ENCODE results near the gene FAM219B. TPM values are rescaled to one million over a fixed set of nuclear protein-coding genes. Genes with fewer than 3 reads are reported as not detected.
A peak's percentile ranks its signal among the peaks of the same experiment; 100 is the strongest.
"Not testable (repeated sequence)": the region's sequence is repeated elsewhere in the genome, so short reads cannot be mapped to it uniquely, and the experiment has no call there.

The FAM219B gene
- total RNA-seq, 2 experiments from 2014 or later, result 36.5 to 44.7 TPM

GRCh38 chr15:74897300-74897701 is 9.3 kb downstream of the FAM219B start:
- peaks cover 44% of the 10 kb centered on the region for H3K36me3 Mint-ChIP-seq (ENCODE audit: low read depth)
- TF ChIP-seq, protein P1, sequence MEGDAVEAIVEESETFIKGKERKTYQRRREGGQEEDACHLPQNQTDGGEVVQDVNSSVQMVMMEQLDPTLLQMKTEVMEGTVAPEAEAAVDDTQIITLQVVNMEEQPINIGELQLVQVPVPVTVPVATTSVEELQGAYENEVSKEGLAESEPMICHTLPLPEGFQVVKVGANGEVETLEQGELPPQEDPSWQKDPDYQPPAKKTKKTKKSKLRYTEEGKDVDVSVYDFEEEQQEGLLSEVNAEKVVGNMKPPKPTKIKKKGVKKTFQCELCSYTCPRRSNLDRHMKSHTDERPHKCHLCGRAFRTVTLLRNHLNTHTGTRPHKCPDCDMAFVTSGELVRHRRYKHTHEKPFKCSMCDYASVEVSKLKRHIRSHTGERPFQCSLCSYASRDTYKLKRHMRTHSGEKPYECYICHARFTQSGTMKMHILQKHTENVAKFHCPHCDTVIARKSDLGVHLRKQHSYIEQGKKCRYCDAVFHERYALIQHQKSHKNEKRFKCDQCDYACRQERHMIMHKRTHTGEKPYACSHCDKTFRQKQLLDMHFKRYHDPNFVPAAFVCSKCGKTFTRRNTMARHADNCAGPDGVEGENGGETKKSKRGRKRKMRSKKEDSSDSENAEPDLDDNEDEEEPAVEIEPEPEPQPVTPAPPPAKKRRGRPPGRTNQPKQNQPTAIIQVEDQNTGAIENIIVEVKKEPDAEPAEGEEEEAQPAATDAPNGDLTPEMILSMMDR (IDR thresholded peaks at IDR 0.05), result no peak
- no peaks in the 10 kb centered on the region for H3K27me3 Mint-ChIP-seq
- no peak overlapping the region for H3K27ac Mint-ChIP-seq
- POLR2A ChIA-PET, result interaction anchor here (1.0 to 4.0 kb wide), 5 partner anchors 9 to 89 kb away, joined by 3 to 20 read pairs (median 4); partner anchors contain the start of gene FAM219B
- intact Hi-C loops (cut with micrococcal nuclease), result no loop called here
- H3K4me3 Mint-ChIP-seq, result no peak overlapping the region
- no peaks in the 10 kb centered on the region for H3K9me3 Mint-ChIP-seq
- DNase-seq, result no peak
- ATAC-seq, result no peak
- peaks cover 25% of the 10 kb centered on the region for H3K4me1 Mint-ChIP-seq (ENCODE audit: low read depth)
- CTCF ChIA-PET, result interaction anchor here (1.1 kb wide), 1 partner anchor 126 kb away, joined by 6 read pairs; no protein-coding TSS in a partner anchor

- ATAC-seq (no peak), DNase-seq (no peak)
- TF ChIP-seq, protein P1 (IDR thresholded peaks at IDR 0.05), result no peak
- intact Hi-C loops (cut with micrococcal nuclease), result no loop called here
- peaks cover 53% of the 10 kb centered on the region for H3K36me3 Mint-ChIP-seq (ENCODE audit: low read depth)
- H3K4me1 Mint-ChIP-seq (ENCODE audit: low read depth), result peaks cover 23% of the 10 kb centered on the region
- H3K4me3 Mint-ChIP-seq, result no peak overlapping the region
- ChIA-PET POLR2A (interaction anchor here (0.7 to 4.0 kb wide), 5 partner anchors 10 to 88 kb away, joined by 3 to 20 read pairs (median 4); partner anchors contain the start of gene FAM219B), CTCF (interaction anchor here (1.0 kb wide), 1 partner anchor 10 kb away, joined by 4 read pairs; the partner anchor contains the start of gene FAM219B)
- no peaks in the 10 kb centered on the region for H3K9me3 Mint-ChIP-seq
- no peaks in the 10 kb centered on the region for H3K27me3 Mint-ChIP-seq
- no peak overlapping the region for H3K27ac Mint-ChIP-seq
Measured at GRCh38 chr15:74896316-74896715, 10.3 kb downstream of the FAM219B start.

- ChIA-PET CTCF (interaction anchor here (1.0 to 1.9 kb wide), 2 partner anchors 11 to 25 kb away, joined by 4 to 7 read pairs; partner anchors contain the start of gene FAM219B), POLR2A (interaction anchor here (0.7 to 4.0 kb wide), 5 partner anchors 10 to 47 kb away, joined by 3 to 20 read pairs (median 4); partner anchors contain the start of gene FAM219B)
- peaks cover 55% of the 10 kb centered on the region for H3K36me3 Mint-ChIP-seq (ENCODE audit: low read depth)
- H3K27me3 Mint-ChIP-seq, result no peaks in the 10 kb centered on the region
- TF ChIP-seq, protein P1 (IDR thresholded peaks at IDR 0.05), result no peak
- no peak overlapping the region for H3K4me3 Mint-ChIP-seq
- H3K9me3 Mint-ChIP-seq, result no peaks in the 10 kb centered on the region
- intact Hi-C loops (cut with micrococcal nuclease), result no loop called here
- no peak for DNase-seq
- peaks cover 28% of the 10 kb centered on the region for H3K4me1 Mint-ChIP-seq (ENCODE audit: low read depth)
- no peak for ATAC-seq
- peak overlapping the region; percentile 20 for H3K27ac Mint-ChIP-seq
Measured at GRCh38 chr15:74895830-74896229, 10.8 kb downstream of the FAM219B start.

DNA sequence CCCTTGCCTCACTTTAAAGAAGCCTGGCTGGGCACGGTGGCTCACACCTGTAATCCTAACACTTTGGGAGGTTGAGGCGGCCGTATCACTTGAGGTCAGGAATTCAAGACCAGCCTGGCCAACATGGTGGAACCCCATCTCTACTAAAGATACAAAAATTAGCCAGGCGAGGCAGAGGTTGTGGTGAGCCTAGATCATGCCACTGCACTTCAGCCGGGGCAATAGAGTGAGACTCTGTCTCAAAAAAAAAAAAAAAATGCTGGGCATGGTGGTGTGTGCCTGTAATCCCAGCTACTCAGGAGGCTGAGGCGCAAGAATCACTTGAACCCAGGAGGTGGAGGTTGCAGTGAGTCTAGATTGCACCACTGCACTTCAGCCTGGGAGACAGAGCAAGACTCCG is 12.3 kb downstream of the FAM219B start:
- ATAC-seq; intact Hi-C loops (cut with micrococcal nuclease); H3K9me3 Mint-ChIP-seq; H3K27me3 Mint-ChIP-seq; H3K4me3 Mint-ChIP-seq; DNase-seq; H3K27ac Mint-ChIP-seq: not testable (repeated sequence)
- Mint-ChIP-seq H3K4me1 (ENCODE audit: low read depth) (peaks cover 34% of the 10 kb centered on the region), H3K36me3 (ENCODE audit: low read depth) (peaks cover 56% of the 10 kb centered on the region)
- ChIA-PET CTCF (interaction anchor here (1.0 to 6.5 kb wide), 4 partner anchors 8 to 123 kb away, joined by 3 to 52 read pairs (median 6); no protein-coding TSS in a partner anchor), POLR2A (interaction anchor here (0.6 to 2.0 kb wide), 3 partner anchors 7 to 631 kb away, joined by 3 to 5 read pairs (median 3); no protein-coding TSS in a partner anchor)

- Mint-ChIP-seq H3K4me3 (no peak overlapping the region), H3K36me3 (ENCODE audit: low read depth) (peaks cover 53% of the 10 kb centered on the region), H3K9me3 (no peaks in the 10 kb centered on the region), H3K27me3 (no peaks in the 10 kb centered on the region), H3K4me1 (ENCODE audit: low read depth) (peaks cover 41% of the 10 kb centered on the region), H3K27ac (peak overlapping the region; percentile 80)
- TF ChIP-seq, protein P1 (IDR thresholded peaks at IDR 0.05), result no peak
- ATAC-seq (no peak), DNase-seq (peak; percentile 31)
- intact Hi-C loops (cut with micrococcal nuclease), result no loop called here
- ChIA-PET POLR2A (interaction anchor here (1.1 to 2.0 kb wide), 2 partner anchors 8 to 12 kb away, joined by 3 to 5 read pairs; no protein-coding TSS in a partner anchor), CTCF (interaction anchor here (1.0 to 6.5 kb wide), 4 partner anchors 8 to 122 kb away, joined by 3 to 52 read pairs (median 4); no protein-coding TSS in a partner anchor)
Measured at GRCh38 chr15:74893627-74894026, 13.0 kb downstream of the FAM219B start.
